Activated CD4-positive, CD25-positive, alpha-beta regulatory T cell treated with anti-CD3 and anti-CD28 coated beads, Interleukin-2, amount 50 U/mL, for 72 hours (primary cell): ENCODE results near the gene CPZ.
"Not testable (repeated sequence)": the region's sequence is repeated elsewhere in the genome, so short reads cannot be mapped to it uniquely, and the experiment has no call there.

Source experiments
- DNase-seq: peaks from one replicate; pipeline ENCODE4 v3.0.0; 2021

CPZ gene

DNA sequence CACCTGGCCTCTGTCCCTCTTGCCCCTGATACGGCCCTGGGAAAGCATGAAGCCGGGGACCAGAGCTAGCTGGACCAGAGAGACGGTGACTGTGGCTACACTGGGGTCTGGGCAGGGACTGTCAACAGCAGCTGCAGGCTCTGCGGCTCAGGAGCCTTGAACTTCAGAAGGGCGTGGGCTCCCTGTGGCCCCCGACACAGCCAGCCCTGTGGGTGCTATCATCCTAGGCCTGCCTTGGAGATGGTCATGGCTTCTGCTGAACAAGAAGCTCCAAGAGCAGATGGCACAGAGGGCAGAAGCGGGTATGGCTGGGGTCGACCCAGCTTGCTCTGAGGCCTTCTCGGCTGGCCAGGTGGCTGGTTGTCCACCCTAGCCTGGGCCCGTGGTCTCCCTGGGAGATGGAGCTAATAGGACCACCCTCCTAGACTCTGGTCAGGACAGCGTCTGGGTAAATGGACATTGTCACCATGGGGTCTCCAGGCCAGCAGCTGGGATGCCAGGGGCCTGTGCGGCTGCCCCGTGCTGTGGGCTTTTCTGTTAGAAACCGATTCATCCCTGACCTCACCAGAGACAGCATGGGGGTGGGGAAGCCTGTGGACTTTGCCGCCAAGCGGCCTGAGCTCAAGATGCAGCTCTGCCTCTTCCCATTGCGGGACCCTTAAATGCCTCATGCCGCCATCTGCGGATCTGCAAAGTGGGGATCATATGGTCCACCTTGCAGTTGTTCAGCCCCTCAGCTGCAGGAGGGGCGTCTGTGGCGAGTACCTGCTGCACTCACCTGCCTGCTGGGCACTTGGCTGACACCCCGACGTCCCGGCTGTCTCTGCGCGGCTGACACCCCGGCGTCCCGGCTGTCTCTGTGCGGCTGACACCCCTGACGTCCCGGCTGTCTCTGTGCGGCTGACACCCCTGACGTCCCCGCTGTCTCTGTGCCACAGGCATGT is 21.1 kb downstream of the CPZ start:
- DNase-seq: no peak

DNA sequence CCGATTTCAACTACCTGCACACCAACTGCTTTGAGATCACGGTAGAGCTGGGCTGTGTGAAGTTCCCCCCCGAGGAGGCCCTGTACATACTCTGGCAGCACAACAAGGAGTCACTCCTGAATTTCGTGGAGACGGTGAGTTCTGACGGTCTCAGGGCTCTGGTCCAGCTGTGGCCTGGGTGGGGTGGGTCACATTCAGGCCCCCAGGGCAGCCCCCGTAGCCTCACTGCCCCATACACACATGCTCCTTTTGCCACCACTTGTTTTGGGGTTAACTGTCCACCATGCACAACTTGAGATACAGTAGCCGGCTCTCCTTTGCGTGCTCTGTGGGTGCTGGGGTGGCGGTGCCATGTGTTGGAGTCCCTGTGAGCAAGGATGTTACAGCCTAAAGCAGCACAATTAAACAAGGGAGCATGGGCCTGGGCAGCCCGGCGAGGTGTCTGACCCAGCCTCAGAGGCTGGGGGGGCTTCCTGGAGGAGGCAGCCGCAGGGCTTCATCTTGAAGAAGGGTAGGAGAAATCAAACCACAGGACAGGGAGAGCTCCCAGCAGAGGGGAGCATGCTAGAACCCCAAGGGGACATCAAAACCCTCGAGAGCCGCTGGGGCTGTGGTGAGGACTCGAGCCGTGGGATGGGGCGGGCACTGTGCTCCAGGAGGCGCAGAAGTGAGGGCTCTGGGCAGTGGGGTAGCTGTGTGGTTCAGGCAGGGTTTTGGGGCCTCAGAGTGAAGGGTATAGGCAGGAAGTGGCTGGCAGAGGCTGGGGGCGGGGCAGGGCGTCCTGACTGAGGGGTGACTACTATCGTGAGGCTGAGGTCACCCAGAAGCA is 22.0 kb downstream of the CPZ start:
- DNase-seq: no peak

GRCh38 chr4:8615366-8615765 is 22.8 kb downstream of the CPZ start:
- no peak for DNase-seq

GRCh38 chr4:8615921-8616787 is 23.6 kb downstream of the CPZ start:
- no peak for DNase-seq

- no peak for DNase-seq
Measured at GRCh38 chr4:8616831-8617230, 24.3 kb downstream of the CPZ start.

- DNase-seq: no peak
Measured at GRCh38 chr4:8617486-8618040, 25.0 kb downstream of the CPZ start.

GRCh38 chr4:8618421-8618820 is 25.9 kb downstream of the CPZ start:
- no peak for DNase-seq

DNA sequence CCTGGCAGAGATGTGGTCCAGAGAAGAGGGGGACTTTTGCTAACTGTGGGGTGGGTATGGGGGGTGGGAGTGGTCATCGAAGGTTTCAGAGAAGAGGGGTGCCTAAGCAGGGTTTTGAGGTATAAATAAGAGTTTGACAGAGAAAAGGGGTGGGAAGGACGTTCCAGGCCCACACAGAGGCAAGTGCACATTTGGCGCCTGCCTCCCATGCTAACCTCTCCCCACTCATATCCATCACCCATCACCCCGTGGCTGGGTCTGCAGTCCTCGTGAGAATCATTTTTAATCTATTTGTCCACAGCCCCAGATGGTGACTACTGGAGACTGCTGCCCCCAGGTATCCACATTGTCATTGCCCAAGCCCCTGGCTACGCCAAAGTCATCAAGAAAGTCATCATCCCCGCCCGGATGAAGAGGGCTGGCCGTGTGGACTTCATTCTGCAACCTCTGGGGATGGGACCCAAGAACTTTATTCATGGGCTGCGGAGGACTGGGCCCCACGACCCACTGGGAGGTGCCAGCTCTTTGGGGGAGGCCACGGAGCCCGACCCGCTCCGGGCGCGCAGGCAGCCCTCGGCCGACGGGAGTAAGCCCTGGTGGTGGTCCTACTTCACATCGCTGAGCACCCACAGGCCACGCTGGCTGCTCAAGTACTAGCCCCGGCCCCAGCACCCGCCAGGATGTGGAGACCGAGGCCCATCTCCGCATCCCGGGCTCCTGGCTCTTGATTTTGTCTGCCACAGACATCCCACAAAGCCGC is 26.6 kb downstream of the CPZ start:
- no peak for DNase-seq

DNA sequence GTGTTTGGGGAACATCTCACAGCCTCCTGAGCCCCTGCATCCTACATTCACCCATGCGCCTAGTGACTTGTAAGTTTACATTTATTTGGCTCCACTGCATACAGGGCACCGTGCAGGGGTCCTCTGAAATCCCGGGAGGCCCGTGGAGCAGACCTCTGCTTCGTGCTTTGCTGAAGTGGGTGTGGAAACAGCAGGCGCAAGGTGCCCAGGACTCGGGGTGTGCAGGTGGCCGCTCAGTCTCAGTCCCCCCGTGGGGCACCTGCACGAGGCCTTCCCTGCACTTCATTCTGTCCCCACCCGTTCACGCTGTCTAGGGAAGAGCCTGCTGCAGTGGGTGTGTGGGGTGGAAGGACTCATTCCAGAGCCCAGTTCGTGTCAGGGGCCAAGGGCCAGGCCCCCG is 28.6 kb downstream of the CPZ start:
- not testable (repeated sequence) for DNase-seq

- not testable (repeated sequence) for DNase-seq
Measured at GRCh38 chr4:8624601-8625272, 32.2 kb downstream of the CPZ start.

DNA sequence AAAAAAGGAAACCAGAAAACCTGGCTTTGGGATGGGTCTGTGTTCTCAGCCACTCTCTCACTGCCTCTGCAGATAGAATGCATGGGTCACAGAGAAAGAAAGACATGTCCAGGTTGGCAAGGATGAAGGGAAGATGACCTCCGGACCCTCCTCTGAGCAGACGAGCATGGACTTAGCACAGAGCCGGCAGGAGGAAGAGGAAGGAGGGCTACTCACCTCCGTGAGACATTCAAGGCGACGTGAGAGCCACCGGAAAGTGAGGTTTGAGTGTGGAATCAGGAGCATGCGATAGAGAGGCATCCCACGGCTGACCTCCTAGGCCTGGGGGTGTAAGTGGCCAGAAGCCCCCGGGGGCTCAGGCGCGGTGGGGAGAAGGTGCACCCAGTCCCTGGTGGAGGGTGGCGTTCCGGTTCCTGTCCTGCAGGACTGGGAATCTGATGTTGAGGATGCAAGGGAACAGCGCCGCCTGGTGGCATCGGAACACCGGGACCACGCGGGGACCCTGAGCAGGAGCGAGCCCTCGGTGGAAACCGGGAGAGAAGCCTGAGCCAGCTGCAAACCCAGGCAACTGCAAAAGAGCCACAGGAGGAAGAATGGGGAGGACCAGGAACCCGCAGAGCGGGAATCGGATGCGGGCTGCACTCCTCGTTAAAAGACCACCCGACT is 37.8 kb downstream of the CPZ start:
- DNase-seq: not testable (repeated sequence)

DNA sequence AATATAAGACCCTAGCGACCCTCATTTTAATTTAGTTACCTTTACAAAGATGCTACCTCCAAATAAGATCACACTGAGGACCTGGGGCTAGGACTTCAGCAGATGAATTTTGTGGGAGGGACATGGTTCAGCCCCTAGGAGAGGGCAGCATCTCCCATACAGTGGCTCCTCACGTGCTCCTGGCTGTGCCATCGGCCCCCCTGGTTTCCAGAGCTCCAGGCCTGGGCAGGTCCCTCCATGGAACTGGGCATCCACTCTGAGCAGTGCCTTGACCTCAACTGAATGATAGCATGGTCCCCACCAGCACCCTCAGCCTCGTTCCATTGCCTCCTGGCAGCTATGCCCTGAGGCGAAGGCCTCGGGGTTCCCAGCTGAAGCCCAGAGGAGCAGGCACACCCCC is 39.3 kb downstream of the CPZ start:
- not testable (repeated sequence) for DNase-seq

GRCh38 chr4:8634773-8635172 is 42.2 kb downstream of the CPZ start:
- not testable (repeated sequence) for DNase-seq

DNA sequence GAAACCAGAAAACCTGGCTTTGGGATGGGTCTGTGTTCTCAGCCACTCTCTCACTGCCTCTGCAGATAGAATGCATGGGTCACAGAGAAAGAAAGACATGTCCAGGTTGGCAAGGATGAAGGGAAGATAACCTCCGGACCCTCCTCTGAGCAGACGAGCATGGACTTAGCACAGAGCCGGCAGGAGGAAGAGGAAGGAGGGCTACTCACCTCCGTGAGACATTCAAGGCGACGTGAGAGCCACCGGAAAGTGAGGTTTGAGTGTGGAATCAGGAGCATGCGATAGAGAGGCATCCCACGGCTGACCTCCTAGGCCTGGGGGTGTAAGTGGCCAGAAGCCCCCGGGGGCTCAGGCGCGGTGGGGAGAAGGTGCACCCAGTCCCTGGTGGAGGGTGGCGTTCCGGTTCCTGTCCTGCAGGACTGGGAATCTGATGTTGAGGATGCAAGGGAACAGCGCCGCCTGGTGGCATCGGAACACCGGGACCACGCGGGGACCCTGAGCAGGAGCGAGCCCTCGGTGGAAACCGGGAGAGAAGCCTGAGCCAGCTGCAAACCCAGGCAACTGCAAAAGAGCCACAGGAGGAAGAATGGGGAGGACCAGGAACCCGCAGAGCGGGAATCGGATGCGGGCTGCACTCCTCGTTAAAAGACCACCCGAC is 43.5 kb downstream of the CPZ start:
- not testable (repeated sequence) for DNase-seq

DNA sequence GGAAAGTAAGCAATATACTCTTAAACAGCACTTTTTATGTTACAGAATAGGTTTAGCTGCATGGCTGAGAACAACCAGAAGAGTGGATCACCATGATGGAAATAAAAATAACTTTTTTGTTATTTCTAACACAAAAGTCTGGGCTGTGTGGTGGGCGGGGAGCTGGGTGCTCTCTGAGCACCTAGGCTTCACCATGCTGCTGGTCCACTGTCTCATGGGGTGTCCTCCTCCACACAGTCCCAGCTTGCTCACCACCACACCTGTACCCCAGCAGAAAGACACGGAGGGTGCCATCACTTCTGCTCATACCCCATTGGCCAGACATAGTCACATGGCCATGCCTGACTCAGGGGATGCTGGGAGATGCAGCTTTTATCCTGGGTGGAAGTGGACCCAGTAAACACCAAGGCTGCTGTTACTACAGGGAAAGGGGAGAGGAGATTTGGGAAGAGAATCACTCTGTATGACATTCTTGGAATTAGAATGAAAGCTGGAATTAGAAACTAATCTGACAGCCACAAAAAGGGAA is 45.0 kb downstream of the CPZ start:
- no peak for DNase-seq

- DNase-seq: no peak
Measured at GRCh38 chr4:8639021-8639420, 46.5 kb downstream of the CPZ start.

GRCh38 chr4:8639777-8640720 is 47.5 kb downstream of the CPZ start:
- DNase-seq: no peak

- no peak for DNase-seq
Measured at GRCh38 chr4:8640816-8641215, 48.3 kb downstream of the CPZ start.

DNA sequence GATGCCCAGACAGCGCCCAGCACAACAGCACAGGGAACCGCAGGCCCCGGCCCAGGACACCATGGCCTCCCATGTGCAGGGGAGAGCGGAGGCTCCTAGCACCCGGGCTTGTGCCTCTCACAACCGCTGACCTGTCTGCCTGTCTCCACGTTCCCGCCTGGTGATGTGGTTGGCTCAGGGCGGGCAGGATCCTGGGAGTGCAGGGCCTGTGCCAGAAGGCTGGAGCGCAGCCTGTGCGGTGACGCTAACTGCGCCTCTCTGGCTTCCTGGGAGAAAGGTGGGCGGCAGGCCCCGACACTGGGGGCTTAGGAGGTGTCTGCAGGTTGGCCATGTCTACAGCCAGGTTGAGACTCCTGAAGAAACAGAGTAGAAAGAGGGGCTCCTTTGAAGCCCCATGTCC is 48.7 kb downstream of the CPZ start:
- DNase-seq: no peak
